DMS153 (cell line): ENCODE data around the gene PPOX.

Source experiments
- DNase-seq: peaks from one replicate; lab custom pipeline; 2025; lab: John Stamatoyannopoulos, UW

PPOX gene

GRCh38 chr1:161165742-161166668, at the start of gene PPOX:
Gene PPOX (plus strand): TSS chr1:161166426. CDS start chr1:161166848, 422 bp downstream.
- peak; percentile 99 for DNase-seq

GRCh38 chr1:161117759-161118581, 48.3 kb upstream of the PPOX start, which contains the start of the genes NIT1 and PFDN2:
Gene NIT1 (plus strand): TSS chr1:161118105. CDS start chr1:161118177, 72 bp downstream.
Gene PFDN2 (minus strand): TSS chr1:161118037. CDS start chr1:161118026, 11 bp downstream.
- DNase-seq, result peak; percentile 58

GRCh38 chr1:161119092-161119903, 46.9 kb upstream of the PPOX start:
- DNase-seq, result no peak

- no peak for DNase-seq
Observed at GRCh38 chr1:161121042-161121650, 45.1 kb upstream of the PPOX start.

GRCh38 chr1:161121834-161122233, 44.4 kb upstream of the PPOX start:
- DNase-seq, result no peak

GRCh38 chr1:161122967-161123366, 43.3 kb upstream of the PPOX start:
- no peak for DNase-seq

- DNase-seq, result no peak
Observed at GRCh38 chr1:161127649-161128048, 38.6 kb upstream of the PPOX start.

GRCh38 chr1:161128591-161129420, 37.4 kb upstream of the PPOX start:
- DNase-seq, result no peak

- no peak for DNase-seq
Observed at GRCh38 chr1:161130266-161130665, 36.0 kb upstream of the PPOX start.

- no peak for DNase-seq
Observed at GRCh38 chr1:161131523-161132409, 34.5 kb upstream of the PPOX start.

GRCh38 chr1:161132410-161133219, 33.6 kb upstream of the PPOX start, which contains the start of gene DEDD:
Gene DEDD (minus strand): TSS chr1:161132667. CDS start chr1:161124462, 8,205 bp downstream.
- DNase-seq, result peak; percentile 97

GRCh38 chr1:161133220-161133740, 32.9 kb upstream of the PPOX start:
- no peak for DNase-seq

GRCh38 chr1:161137881-161138280, 28.3 kb upstream of the PPOX start:
- no peak for DNase-seq

GRCh38 chr1:161138431-161138830, 27.8 kb upstream of the PPOX start:
- no peak for DNase-seq

GRCh38 chr1:161139766-161140165, 26.5 kb upstream of the PPOX start:
- no peak for DNase-seq

- DNase-seq, result no peak
Observed at GRCh38 chr1:161140755-161141400, 25.3 kb upstream of the PPOX start.

GRCh38 chr1:161145832-161146231, 20.4 kb upstream of the PPOX start:
- no peak for DNase-seq

- DNase-seq, result no peak
Observed at GRCh38 chr1:161153176-161153575, 13.1 kb upstream of the PPOX start.
